Upper lobe of left lung (tissue), 4 donors: Measurements from ENCODE around the gene FLII.

Experiments used
- CTCF ChIP-seq, 6 experiments: fragments of 450-650 bp in 4 of 6; fragments of 200-600 bp in 2 of 6; sonication (generic) in 2 of 6; IDR thresholded peaks; one replicate each; pipeline ENCODE4 v1.5.1; 2016 to 2019; ENCODE audit warnings: antibody characterized with exemption in 6 of 6
- EP300 ChIP-seq, 4 donors: sonication (generic); formaldehyde crosslinking; IDR thresholded peaks; one replicate each; pipeline ENCODE4 v1.5.1; 2017; ENCODE audit warnings: antibody characterized with exemption in 4 of 4, control low read depth in 2 of 4
- POLR2A ChIP-seq, 4 donors: fragments of 450-650 bp; IDR thresholded peaks; one replicate each; pipeline ENCODE4 v1.5.1; 2016 to 2017; ENCODE audit warnings: antibody characterized with exemption in 4 of 4, mild to moderate bottlenecking in 2 of 4
- POLR2AphosphoS5 ChIP-seq, 2 donors: sonication (generic); formaldehyde crosslinking; IDR thresholded peaks; one replicate each; pipeline ENCODE4 v1.5.1; 2017; ENCODE audit warnings: antibody characterized with exemption in 2 of 2

GRCh38 chr17:18240449-18240848 lies 18.1 kb downstream of the FLII start:
- TF ChIP-seq CTCF (IDR thresholded peaks at IDR 0.05): no peak
- no peak for TF ChIP-seq POLR2A (IDR thresholded peaks at IDR 0.05)
- no peak for TF ChIP-seq EP300 (IDR thresholded peaks at IDR 0.05)
- TF ChIP-seq POLR2AphosphoS5 (IDR thresholded peaks at IDR 0.05): no peak
